ENCODE measurements around the gene HNF4A.
A peak's percentile ranks its signal among the peaks of the same experiment; 100 is the strongest.
"Not testable (repeated sequence)": the region's sequence is repeated elsewhere in the genome, so short reads cannot be mapped to it uniquely, and the experiment has no call there.

Gene HNF4A

DNA sequence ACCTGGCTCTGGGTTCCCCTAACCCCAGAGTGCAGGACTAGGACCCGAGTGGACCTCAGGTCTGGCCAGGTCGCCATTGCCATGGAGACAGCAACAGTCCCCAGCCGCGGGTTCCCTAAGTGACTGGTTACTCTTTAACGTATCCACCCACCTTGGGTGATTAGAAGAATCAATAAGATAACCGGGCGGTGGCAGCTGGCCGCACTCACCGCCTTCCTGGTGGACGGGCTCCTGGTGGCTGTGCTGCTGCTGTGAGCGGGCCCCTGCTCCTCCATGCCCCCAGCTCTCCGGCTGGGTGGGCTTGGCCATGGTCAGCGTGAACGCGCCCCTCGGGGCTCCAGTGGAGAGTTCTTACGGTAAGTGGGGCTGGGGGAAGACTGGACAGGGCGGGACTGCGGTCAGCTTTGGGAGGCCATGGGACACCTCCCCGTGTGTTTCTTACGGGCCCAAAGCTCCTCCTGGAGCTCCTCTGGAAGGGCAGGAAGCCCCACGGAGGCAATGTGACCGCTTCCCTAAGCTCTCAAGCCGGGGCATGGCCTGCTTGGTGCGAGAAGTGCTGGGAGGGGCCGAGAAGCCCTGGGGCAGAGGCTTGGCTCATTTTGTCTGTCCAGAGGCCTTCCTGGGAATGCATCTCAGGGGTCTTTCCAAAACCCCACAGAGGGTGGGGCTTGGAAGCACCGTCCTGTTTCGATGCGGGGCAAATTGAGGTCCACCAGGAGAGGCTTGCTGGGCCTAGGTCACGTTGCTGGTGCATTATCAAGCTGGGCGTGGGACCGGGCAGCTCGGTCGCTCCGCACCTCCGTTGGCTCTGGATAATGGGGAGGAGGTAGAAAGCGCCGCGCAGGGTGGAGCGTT lies at the start of gene HNF4A:
Gene HNF4A (plus strand): TSS at position 202 of the 855 bp plus-strand sequence. CDS start 106 bp downstream, at position 308.
- DNase-seq = no peak

- DNase-seq = no peak
Measured at GRCh38 chr20:44306927-44307326, 48.6 kb upstream of the HNF4A start.

DNA sequence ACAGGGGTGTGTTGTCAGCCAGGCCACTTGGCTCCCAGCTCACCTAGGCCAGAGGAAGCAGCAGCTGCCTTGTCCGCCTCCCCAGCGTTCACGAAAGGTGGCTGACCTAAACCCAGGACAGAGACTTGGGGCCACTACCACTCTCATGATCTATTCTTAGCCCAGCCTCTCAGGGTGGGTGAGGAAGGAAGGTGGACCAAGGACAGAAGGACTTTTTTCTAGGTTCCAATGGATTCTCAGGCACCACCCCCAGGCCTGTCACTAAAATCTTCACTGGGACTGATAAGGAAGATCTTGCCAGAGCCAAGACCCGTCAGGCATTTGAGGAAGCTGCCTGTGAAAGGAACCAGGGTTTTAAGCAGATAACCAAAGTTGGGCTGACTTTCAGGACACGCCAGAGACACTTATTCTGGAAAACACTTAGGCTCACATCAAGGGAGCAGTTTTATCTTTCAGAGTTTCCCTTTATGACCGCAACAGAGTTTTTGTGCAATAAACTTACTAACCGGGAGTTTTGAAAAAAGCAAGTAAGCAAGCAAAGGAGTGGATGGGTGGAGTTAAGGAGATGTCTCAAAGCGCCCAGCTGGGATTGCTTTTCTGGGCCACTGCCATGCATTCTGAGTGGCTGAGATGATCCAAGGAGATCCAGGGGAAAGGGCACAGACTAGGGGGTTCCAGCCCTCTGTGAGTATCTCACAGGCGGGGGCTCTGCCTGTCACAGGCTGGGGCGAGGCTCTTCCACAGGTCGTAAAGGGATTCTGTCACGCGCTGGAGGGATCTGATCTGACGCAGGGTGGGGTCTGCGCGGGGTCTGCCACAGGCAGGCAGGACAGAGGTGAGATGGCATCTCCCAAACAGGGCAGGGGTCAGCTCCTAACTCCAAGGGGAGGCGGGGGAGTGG lies 45.5 kb upstream of the HNF4A start:
- no peak for DNase-seq

GRCh38 chr20:44310664-44311639 lies 44.5 kb upstream of the HNF4A start, which contains the start of gene FITM2:
TSS of gene FITM2 (minus strand) at chr20:44311202. CDS start at chr20:44311148, 54 bp downstream.
- peak; percentile 92 to 94 for DNase-seq

DNA sequence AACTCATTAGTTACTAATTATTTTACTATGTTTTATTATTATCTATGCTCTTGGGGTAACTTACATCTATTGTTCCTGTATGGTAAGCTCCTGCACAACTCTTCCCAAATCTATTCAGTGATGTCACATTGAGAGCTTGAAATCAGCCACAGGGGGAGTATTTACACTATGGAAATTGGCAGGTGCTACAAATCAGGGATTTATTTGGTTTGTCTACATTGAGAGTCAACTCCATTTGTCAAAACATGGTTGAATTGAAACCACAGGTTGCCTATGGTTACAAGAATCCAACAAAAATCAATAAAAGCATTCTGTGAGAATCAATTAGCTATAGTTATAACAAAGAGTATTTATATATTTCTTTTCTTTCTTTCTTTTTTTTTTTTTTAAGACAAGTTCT lies 40.6 kb upstream of the HNF4A start:
- peak in 1 of 2 experiments; percentile 11 for DNase-seq

- no peak for DNase-seq
Measured at GRCh38 chr20:44319839-44320422, 35.6 kb upstream of the HNF4A start.

GRCh38 chr20:44324343-44324742 lies 31.2 kb upstream of the HNF4A start:
- peak in 1 of 2 experiments; percentile 22 for DNase-seq

DNA sequence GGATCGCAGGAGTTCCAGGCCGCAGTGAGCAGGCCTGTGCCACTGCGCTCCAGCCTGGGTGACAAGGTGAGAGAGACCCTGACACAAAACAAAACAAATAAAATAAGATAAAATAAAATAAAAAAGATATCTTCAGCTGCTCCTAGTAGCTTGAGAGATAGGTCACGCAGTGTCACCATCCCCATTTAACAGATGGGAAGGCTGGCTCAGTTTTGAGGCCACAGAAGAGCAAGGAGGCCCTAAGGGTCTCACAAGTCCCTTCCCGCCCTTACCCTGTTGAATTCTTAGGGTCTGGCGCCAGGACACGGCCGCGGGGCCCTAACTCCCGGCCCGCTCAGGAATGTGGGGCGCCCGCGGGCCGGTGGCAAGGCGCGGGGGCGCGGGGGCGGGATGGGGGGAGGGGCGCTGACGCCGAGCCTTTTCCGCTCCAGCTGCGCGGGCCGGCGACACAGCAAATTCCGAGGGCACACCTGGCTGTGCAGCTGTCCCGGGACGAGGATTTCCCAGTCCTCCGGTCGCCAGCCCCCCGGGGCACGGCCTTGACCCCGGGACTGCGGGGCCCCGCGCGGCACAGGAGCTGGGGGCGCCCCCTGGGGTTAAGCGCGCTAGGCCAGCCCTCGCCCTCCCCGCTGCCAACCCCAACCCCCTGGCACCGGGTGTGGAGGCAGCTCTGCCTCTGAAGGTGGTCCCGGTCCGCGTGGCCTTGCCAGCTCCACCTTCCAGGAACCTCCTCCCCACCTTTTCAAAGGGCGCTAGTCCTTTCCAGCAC lies 28.9 kb upstream of the HNF4A start:
- DNase-seq = no peak

- not testable (repeated sequence) for DNase-seq
Measured at GRCh38 chr20:44327748-44328147, 27.8 kb upstream of the HNF4A start.

DNA sequence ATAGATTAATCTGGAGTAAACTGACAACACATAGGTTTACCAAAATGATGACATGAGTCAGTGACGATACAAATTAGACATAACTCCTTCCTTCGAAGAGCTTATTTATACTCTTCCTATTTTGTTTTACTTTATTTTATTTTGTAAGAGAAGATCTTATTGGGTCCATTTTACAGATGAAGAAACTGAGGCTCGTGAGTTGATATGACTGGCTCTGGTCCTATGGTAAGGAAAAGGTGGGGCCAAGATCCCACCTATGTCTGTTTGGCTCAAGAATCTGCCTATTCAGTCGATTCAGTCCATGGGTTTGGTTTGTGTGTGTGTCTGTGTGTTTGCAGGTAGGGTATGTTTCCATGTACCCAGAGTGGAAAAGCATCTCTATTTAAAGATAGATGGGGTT lies 27.1 kb upstream of the HNF4A start:
- no peak for DNase-seq

DNA sequence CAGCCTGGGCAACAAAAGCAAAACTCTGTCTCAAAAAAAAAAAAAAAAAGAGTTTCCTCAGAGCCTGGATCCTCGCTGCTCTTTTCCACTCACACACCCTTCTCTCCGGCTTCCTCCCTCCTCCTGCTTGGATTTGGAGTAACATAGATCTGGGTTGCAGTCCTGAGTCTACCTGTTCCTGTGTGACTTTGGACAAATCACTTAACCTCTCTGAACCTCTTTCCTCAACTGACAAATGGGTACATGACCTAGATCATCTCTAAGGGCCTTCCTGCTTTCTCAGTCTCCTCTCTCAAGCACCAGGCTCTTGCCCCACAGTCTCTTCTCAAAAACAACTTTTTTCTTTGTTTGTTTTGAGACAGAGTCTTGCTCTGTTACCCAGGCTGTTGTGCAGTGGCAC lies 24.3 kb upstream of the HNF4A start:
- DNase-seq = no peak

GRCh38 chr20:44334306-44334705 lies 21.2 kb upstream of the HNF4A start:
- no peak for DNase-seq

- DNase-seq = no peak
Measured at GRCh38 chr20:44334709-44335108, 20.8 kb upstream of the HNF4A start.

- no peak for DNase-seq
Measured at GRCh38 chr20:44335675-44336074, 19.8 kb upstream of the HNF4A start.

- no peak for DNase-seq
Measured at GRCh38 chr20:44336086-44336485, 19.4 kb upstream of the HNF4A start.

DNA sequence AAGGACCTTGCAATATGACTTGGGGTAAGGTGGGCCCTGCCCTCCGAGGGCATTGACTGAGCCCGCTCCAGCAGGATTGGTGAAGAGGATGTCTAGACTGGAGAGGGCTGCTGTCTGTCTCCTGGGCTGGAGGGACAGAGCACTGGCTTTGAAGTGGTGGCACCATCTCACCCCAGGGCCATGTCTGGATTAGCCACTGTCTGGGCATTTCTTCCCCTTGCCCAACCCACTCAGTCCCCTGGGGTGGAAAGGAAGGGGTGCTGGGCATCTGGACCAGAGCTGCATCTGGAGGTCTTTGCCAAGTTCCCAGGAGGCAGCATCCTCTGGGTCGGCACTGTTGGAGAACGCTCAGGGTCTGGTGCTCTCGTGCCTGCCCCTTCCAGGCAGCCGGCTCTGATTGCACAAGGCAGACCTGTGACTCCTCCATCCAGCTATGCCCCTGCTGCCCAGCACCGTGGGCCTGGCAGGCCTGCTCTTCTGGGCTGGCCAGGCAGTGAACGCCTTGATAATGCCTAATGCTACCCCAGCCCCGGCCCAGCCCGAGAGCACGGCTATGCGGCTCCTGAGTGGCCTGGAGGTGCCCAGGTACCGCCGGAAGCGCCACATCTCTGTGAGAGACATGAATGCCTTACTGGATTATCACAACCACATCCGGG lies 18.6 kb upstream of the HNF4A start, which contains the start of gene R3HDML:
Gene R3HDML (plus strand): TSS at position 319 of the 656 bp plus-strand sequence. CDS start 115 bp downstream, at position 434.
- DNase-seq = no peak

GRCh38 chr20:44342248-44342647 lies 13.3 kb upstream of the HNF4A start:
- no peak for DNase-seq

- DNase-seq = no peak
Measured at GRCh38 chr20:44343162-44343675, 12.3 kb upstream of the HNF4A start.

DNA sequence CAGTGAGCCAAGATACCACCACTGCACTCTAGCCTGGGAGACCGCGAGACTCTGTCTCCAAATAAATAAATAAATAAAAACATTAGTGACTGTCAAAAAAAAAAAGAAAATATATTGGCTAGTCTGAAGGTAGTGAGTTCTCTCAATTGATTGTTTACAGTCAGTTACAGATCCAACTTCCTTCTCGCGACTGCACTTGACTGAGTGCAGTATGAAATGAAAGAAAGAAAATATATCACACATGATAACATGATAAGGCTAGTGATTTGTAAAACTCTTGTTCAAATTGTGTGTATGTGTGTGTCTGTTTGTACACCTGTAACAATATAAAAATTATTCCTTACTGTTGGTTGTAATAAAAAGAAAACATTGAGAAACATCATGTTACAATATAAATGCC lies 10.8 kb upstream of the HNF4A start:
- DNase-seq = no peak

- no peak for DNase-seq
Measured at GRCh38 chr20:44345147-44345546, 10.4 kb upstream of the HNF4A start.

Measured in NCI-H2081 (cell line).